AML-193 (cell line): ENCODE data around the gene ITGB8.

Source experiments
- DNase-seq, 2 experiments: peaks; one replicate each; lab custom pipeline; 2025; lab: John Stamatoyannopoulos, UW

Gene ITGB8

DNA sequence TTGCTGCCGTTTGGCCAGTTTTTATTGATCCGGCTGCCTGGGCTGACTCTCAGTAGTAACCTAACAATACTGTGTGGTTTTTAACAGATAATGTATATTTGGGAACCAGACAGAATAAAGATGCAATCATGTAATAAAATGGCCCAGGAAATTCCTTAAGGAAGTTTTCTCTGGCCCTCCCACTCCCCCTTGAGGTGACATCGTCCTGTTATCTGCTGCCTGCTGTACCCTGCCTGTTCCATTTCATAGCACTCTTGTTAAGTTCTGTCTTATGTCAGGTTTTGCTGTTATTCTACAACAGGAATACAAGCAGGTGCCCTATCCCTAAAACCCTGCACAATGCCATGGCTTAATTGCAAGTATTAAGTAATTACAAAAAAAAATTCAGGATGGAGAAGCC lies 12.5 kb downstream of the ITGB8 start:
- no peak for DNase-seq

DNA sequence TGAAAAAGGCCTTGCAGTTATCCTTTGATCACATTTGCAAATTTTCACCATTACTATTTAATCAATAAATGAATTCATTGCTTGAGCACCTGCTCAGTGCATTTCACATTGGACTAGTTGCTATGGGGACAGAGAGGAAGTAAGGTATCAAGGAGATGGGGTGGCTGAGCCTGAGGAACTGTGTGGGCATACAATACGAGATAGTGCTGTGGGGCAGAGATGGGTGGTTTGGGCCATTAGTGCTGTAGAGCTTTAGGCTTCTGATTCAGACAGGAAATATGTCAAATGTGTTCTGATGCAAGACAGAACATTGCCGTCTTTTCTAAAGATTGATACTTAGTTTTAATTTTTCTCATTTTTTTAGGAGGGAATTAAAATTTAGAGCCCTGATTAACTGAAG lies 13.2 kb downstream of the ITGB8 start:
- no peak for DNase-seq

- DNase-seq, result no peak
Measured at GRCh38 chr7:20344396-20344795, 13.7 kb downstream of the ITGB8 start.

- no peak for DNase-seq
Measured at GRCh38 chr7:20346577-20346976, 15.9 kb downstream of the ITGB8 start.

DNA sequence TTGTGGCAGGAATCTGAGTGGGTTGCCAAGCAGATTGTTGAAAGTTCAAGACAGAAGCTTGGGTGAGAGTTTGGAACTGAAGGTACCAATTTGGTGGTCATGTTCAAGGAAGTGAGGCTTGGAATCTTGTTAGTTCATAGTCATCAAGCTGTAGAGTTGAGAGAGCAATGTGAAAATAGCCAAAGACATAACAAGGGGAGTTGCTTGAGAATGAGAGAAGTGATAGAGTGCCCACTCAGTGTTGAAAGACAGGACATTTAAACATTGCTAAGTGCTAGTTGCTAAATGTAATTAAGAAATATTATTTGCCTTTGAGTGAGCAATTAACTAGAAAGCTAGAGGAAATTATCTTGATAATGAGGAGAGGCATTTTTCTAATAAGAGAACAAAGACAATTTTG lies 17.0 kb downstream of the ITGB8 start:
- no peak for DNase-seq

GRCh38 chr7:20348125-20348807 lies 17.6 kb downstream of the ITGB8 start:
- DNase-seq, result no peak

GRCh38 chr7:20350518-20350951 lies 19.8 kb downstream of the ITGB8 start:
- no peak for DNase-seq

GRCh38 chr7:20350996-20351692 lies 20.4 kb downstream of the ITGB8 start:
- DNase-seq, result no peak

GRCh38 chr7:20351901-20352300 lies 21.2 kb downstream of the ITGB8 start:
- DNase-seq, result no peak

DNA sequence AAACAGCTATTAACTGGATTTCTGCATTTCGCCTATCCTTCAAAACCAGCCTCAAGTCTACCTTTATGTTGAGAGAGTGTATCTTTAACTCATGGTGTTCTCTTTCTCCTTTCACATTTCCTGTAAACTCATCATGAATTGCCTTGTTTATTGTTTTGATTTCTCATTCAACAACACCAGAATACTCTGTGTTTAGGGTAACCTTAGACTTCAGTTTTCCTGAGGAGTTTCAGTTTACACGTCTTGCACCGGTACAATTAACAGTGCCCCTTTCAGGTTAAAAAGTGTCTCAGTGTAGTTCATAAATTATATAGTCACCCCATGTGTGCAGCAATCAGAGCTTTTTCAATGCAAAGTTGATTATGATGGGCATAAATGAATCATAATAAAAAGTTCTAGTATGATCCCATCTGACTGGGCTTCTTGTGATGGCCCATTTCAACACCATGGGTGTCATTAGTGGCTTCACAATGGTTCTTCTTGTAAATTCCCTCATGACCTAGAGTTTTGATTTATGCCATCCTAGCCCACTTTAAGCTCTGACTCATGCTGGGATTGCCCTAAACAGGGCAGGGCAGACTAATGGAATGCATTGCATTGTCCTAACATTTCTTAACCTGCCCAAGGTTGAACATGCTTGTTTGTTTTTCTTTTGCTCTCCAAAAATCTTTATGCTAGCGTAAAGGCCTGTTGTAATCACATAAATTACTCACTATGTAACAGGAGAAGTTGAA lies 22.0 kb downstream of the ITGB8 start:
- DNase-seq, result no peak

DNA sequence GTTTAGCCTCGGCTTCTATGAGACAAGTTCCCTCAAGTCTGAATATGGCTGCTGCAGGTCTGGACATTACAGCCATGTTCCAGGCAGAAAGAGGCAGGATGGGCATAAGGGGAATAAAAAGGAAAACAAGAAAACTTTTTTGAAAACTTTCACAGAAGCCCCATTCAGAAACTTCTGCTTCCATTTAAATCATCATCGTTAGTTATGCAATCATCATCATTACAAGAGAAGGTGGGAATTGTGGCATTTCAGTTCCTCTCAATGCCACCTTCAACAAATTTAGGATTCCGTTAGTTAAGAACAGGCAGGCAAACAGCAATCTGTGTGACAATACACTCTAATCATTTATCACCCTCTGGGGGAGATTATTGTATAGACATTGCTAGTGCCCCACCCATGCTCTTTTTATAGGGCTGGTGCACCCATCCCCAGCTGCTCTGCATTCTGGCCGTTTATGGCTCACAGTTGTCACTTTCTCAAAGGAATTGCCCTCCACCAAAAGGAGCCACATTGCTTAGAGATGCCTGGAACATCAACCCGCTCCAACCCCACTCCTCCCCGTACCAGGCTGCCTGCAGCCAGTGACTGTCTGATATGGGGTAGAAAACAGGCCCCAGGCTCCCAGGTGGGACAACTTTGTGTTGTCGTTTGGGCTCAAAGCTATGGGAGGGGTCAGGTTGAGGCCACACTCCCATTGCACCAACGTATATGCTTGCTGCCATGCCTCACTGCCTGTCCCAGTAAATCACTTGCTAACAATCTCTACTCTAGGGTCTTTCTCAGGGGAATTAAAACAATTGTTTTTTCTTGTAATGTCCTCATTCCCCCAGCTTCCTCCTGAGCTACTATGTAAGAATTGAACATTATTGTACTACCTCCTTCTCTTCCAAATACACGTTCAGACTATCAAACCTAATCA lies 24.2 kb downstream of the ITGB8 start:
- DNase-seq, result no peak

GRCh38 chr7:20358106-20358505 lies 27.4 kb downstream of the ITGB8 start:
- DNase-seq, result no peak

GRCh38 chr7:20358762-20359282 lies 28.1 kb downstream of the ITGB8 start:
- DNase-seq, result no peak

DNA sequence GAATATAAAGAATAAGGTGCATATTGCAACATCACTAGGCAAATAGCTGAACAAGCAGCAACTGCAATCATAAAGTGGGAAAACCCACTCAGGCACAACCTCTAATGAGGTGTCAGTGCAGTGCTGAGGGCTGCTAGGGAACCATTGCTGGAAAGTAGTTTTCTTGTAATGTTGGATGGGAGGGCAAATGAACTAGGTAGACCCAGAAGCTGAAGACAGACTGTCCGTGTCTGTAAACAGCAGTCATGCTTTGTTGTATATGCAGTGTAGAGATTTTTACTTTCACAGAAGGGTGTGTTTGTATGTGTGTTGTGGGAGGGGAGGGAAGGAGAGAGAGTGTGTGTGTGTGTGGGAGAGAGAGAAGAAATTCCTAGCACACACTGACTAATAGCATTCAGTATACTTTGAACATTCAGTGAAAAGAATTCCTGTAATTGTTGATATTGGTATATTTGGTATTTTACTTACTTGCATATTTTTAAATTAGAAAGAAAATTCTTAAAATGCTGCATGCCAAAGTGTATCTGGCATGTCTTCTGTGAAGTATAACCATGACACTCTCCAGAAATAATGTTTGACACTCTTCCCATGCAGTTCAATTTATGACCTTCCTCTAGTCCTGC lies 28.8 kb downstream of the ITGB8 start:
- DNase-seq, result no peak

GRCh38 chr7:20362574-20363253 lies 32.0 kb downstream of the ITGB8 start:
- DNase-seq, result no peak

DNA sequence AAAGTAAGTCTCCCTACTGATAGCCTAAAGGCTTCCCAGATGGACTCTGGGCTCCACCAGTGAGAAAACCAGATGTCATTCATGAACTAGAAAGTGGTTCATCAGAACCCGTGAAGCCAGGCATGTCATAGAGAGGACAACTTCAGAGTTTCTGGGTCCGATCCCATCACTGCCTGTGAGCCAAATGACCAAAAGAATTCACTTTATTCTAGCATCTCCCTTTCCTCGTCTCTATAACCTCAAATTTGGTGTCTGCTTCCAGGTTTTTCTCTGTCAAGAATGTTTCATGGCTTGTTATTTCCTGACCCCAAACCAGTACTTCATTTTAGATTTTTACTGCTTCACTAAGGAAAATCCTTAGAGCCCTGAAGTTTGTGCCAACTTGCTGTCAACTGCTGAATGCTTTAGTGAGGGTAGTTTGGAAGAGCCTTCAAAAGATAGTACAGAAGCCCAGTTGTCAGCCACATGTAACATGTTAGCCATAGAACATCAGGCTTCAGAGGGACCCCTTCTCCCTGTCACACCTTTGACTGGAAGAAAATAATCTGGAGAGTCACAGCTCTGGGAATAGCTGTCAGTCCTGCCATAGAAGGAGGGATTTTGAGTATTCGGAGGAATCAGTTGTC lies 34.0 kb downstream of the ITGB8 start:
- DNase-seq, result no peak

- no peak for DNase-seq
Measured at GRCh38 chr7:20365486-20365885, 34.8 kb downstream of the ITGB8 start.

- no peak for DNase-seq
Measured at GRCh38 chr7:20374399-20374798, 43.7 kb downstream of the ITGB8 start.

- DNase-seq, result no peak
Measured at GRCh38 chr7:20376796-20377195, 46.1 kb downstream of the ITGB8 start.

DNA sequence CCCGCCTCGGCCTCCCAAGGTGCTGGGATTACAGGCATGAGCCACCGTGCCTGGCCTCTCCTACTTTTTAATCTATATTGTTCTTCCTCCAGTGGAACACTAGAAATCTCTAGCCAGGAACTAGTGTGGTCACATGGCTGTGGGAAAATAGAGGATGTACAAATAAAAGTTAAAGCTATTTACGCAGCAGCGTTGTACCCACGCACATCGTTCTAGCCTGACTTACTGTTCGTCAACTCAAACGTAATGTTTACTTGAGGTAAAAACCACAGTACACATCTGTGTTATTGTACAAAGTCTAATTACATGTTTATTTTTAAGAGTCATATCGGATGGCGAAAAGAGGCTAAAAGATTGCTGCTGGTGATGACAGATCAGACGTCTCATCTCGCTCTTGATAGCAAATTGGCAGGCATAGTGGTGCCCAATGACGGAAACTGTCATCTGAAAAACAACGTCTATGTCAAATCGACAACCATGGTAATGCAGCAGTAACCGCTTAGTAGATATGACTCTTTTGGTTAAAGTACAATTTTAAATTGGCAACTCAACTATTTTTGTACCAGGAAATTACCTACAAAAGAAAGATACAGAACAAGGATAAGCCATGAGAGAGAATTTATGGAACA lies 50.8 kb downstream of the ITGB8 start:
- no peak for DNase-seq
